ENCODE measurements around the gene CIRBP. TPM values are rescaled to one million over a fixed set of nuclear protein-coding genes. Genes with fewer than 3 reads are reported as not detected.

Gene CIRBP
- total RNA-seq, 2 donors from 2014 or later = 282 to 301 TPM

- Mint-ChIP-seq H3K36me3 (ENCODE audit: low read depth) (peaks cover 65% of the 10 kb centered on the region), H3K4me3 (peak overlapping the region; percentile 60), H3K4me1 (peaks cover 25% of the 10 kb centered on the region), H3K9me3 (no peaks in the 10 kb centered on the region), H3K27me3 (ENCODE audit: insufficient read depth) (no peaks in the 10 kb centered on the region), H3K27ac (peak overlapping the region; percentile 94)
- 46 to 80% methylated on average over 15 to 44 of the region's 44 CpGs for WGBS, 2 experiments (ENCODE audit: insufficient coverage in 1 of 2, insufficient read length in 1 of 2)
- peak; percentile 81 for DNase-seq
- Histone ChIP-seq H3K4me3 (ENCODE audit: low read length) (peak overlapping the region; percentile 87), H3K27me3 (ENCODE audit: control insufficient read depth, insufficient read depth, low read length, poor library complexity, severe bottlenecking) (no peaks in the 10 kb centered on the region), H3K4me1 (ENCODE audit: control insufficient read depth, insufficient read depth, low read length) (peaks cover 13% of the 10 kb centered on the region), H3K9ac (ENCODE audit: extremely low read depth, low read length, poor library complexity, severe bottlenecking) (peak overlapping the region; percentile 25), H3K9me3 (ENCODE audit: control insufficient read depth, low read length) (no peaks in the 10 kb centered on the region), H3K27ac (ENCODE audit: low read depth, low read length) (peak overlapping the region; percentile 99), H3K36me3 (ENCODE audit: control insufficient read depth, insufficient read depth, low read length) (peaks cover 56% of the 10 kb centered on the region)
- no peak for TF ChIP-seq CTCF (conservative IDR thresholded peaks at IDR 0.05)
Measured at GRCh38 chr19:1274852-1275259, 5.7 kb downstream of the CIRBP start.

GRCh38 chr19:1275260-1275975, 6.3 kb downstream of the CIRBP start, which contains the start of gene FAM174C:
Gene FAM174C, plus strand, starts transcription at chr19:1275530. Its CDS starts 20 bp downstream, at chr19:1275550.
- Mint-ChIP-seq H3K9me3 (no peaks in the 10 kb centered on the region), H3K36me3 (ENCODE audit: low read depth) (peaks cover 61% of the 10 kb centered on the region), H3K4me3 (peak within 1 kb of the TSS; percentile 60), H3K27ac (peak within 1 kb of the TSS; percentile 94), H3K27me3 (ENCODE audit: insufficient read depth) (no peaks in the 10 kb centered on the region), H3K4me1 (peaks cover 21% of the 10 kb centered on the region)
- Histone ChIP-seq H3K9me3 (ENCODE audit: control insufficient read depth, low read length) (no peaks in the 10 kb centered on the region), H3K4me3 (ENCODE audit: low read length) (peak within 1 kb of the TSS; percentile 87), H3K36me3 (ENCODE audit: control insufficient read depth, insufficient read depth, low read length) (peaks cover 58% of the 10 kb centered on the region), H3K9ac (ENCODE audit: extremely low read depth, low read length, poor library complexity, severe bottlenecking) (peak within 1 kb of the TSS; percentile 77), H3K4me1 (ENCODE audit: control insufficient read depth, insufficient read depth, low read length) (peaks cover 13% of the 10 kb centered on the region), H3K27ac (ENCODE audit: low read depth, low read length) (peak within 1 kb of the TSS; percentile 99), H3K27me3 (ENCODE audit: control insufficient read depth, insufficient read depth, low read length, poor library complexity, severe bottlenecking) (no peaks in the 10 kb centered on the region)
- DNase-seq = peak; percentile 99
- TF ChIP-seq CTCF (conservative IDR thresholded peaks at IDR 0.05) = no peak
- 0% methylated on average over 19 to 92 of the region's 98 CpGs for WGBS, 2 experiments (ENCODE audit: insufficient coverage in 1 of 2, insufficient read length in 1 of 2)

GRCh38 chr19:1275976-1276627, 7.0 kb downstream of the CIRBP start:
- 19 to 28% methylated on average over 25 to 43 of the region's 43 CpGs for WGBS, 2 experiments (ENCODE audit: insufficient coverage in 1 of 2, insufficient read length in 1 of 2)
- H3K36me3 Mint-ChIP-seq (ENCODE audit: low read depth) = peaks cover 54% of the 10 kb centered on the region
- DNase-seq = no peak

More at GRCh38 chr19:1275976-1276627, 7.0 kb downstream of the CIRBP start:
- no peaks in the 10 kb centered on the region for H3K27me3 ChIP-seq (ENCODE audit: control insufficient read depth, insufficient read depth, low read length, poor library complexity, severe bottlenecking)
- peak overlapping the region; percentile 69 for H3K9ac ChIP-seq (ENCODE audit: extremely low read depth, low read length, poor library complexity, severe bottlenecking)
- no peak for TF ChIP-seq CTCF (conservative IDR thresholded peaks at IDR 0.05)
- peak overlapping the region; percentile 87 for H3K4me3 ChIP-seq (ENCODE audit: low read length)
- Mint-ChIP-seq H3K27ac (peak overlapping the region; percentile 88), H3K9me3 (no peaks in the 10 kb centered on the region), H3K4me1 (peaks cover 18% of the 10 kb centered on the region), H3K4me3 (peak overlapping the region; percentile 60), H3K27me3 (ENCODE audit: insufficient read depth) (no peaks in the 10 kb centered on the region)
- peaks cover 51% of the 10 kb centered on the region for H3K36me3 ChIP-seq (ENCODE audit: control insufficient read depth, insufficient read depth, low read length)
- peak overlapping the region; percentile 63 for H3K27ac ChIP-seq (ENCODE audit: low read depth, low read length)
- peaks cover 13% of the 10 kb centered on the region for H3K4me1 ChIP-seq (ENCODE audit: control insufficient read depth, insufficient read depth, low read length)
- no peaks in the 10 kb centered on the region for H3K9me3 ChIP-seq (ENCODE audit: control insufficient read depth, low read length)

All from endodermal cell (in vitro differentiated cells).